NB4 (cell line): ENCODE measurements around the gene ANP32B.

Experiments used
- DNase-seq: peaks from one replicate; pipeline ENCODE4 v3.0.0; 2010; ENCODE audit warnings: low read depth
- H3K4me3 ChIP-seq: one replicate; pipeline ENCODE4 v1.5.1; 2011; ENCODE audit warnings: mild to moderate bottlenecking, low read depth, low read length, moderate library complexity
- MYC ChIP-seq: IDR thresholded peaks from 2 replicates; pipeline ENCODE4 v1.6.1; 2011; ENCODE audit warnings: low read depth, low read length
- POLR2A ChIP-seq: IDR thresholded peaks from 2 replicates; pipeline ENCODE4 v1.6.1; 2011; ENCODE audit warnings: mild to moderate bottlenecking; ENCODE audit not compliant: insufficient read length; ENCODE audit errors: extremely low read depth
- TF ChIP-seq, protein P1 (sequence below): IDR thresholded peaks from 2 replicates; pipeline ENCODE4 v1.6.1; 2011; ENCODE audit warnings: low read depth, low read length
- TF ChIP-seq, protein P2 (sequence below): IDR thresholded peaks from one replicate; pipeline ENCODE4 v1.5.1; 2012; ENCODE audit warnings: low read depth, low read length

ANP32B gene

DNA sequence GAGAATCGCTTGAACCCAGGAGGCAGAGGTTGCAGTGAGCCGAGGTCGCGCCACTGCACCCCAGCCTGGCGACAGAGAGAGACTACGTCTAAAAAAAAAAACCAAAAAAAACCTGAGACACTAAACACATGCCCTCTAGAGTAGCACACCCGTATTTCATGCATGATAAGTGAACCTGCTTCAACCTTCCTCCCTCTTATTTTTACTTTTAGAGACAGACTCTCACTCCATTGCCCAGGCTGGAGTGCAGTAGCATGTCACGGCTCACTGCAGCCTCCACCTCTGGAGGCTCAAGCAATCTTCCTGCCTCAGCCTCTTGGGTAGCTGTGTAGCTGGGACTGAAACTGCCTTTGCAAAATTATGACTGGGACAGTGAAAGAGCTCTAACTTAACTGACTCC is 55.8 kb downstream of the ANP32B start:
- H3K4me3 ChIP-seq: no peak overlapping the region
- TF ChIP-seq MYC (no peak), POLR2A (no peak)
- no peak for DNase-seq

DNA sequence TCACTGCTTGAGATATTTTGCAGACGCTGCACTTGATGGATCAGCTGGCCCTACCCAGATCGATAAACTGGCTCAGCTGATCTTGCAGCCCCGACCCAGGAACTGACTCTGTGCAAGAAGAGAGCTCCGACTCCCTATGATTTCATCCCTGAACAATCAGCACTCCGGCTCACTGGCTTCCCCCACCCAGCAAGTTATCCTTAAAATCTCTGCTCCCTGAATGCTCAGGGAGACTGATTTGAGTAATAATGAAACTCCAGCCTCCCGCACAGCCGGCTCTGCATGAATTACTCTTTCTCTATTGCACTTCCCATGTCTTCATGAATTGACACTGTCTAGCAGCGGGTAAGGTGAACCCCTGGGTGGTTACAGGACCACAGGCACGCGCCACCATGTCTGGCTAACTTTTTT is 56.5 kb downstream of the ANP32B start:
- no peak overlapping the region for H3K4me3 ChIP-seq
- DNase-seq: no peak
- TF ChIP-seq, protein P1, sequence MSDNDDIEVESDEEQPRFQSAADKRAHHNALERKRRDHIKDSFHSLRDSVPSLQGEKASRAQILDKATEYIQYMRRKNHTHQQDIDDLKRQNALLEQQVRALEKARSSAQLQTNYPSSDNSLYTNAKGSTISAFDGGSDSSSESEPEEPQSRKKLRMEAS: no peak
- TF ChIP-seq, protein P2, sequence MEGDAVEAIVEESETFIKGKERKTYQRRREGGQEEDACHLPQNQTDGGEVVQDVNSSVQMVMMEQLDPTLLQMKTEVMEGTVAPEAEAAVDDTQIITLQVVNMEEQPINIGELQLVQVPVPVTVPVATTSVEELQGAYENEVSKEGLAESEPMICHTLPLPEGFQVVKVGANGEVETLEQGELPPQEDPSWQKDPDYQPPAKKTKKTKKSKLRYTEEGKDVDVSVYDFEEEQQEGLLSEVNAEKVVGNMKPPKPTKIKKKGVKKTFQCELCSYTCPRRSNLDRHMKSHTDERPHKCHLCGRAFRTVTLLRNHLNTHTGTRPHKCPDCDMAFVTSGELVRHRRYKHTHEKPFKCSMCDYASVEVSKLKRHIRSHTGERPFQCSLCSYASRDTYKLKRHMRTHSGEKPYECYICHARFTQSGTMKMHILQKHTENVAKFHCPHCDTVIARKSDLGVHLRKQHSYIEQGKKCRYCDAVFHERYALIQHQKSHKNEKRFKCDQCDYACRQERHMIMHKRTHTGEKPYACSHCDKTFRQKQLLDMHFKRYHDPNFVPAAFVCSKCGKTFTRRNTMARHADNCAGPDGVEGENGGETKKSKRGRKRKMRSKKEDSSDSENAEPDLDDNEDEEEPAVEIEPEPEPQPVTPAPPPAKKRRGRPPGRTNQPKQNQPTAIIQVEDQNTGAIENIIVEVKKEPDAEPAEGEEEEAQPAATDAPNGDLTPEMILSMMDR: no peak
- no peak for TF ChIP-seq MYC
- no peak for TF ChIP-seq POLR2A

DNA sequence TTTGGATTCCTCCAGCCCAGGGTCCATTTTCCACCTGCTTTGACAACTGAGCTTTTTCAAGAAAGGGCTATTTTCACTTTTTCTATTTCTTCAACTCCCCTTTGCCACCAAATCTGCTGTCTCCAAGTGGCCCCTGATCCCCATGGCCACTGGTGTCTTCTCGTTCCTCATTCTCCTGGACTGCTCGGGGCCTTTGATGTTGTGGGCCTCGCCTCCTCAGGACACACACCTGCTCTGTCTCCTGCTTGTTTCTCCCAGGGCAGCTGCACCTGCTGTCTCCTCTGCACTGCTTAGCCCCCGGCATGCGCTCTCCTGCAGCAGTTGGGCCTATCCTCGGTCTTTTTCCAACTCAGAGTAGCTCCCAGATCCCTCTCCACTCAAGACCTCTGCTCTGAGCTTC is 57.1 kb downstream of the ANP32B start:
- TF ChIP-seq, protein P1: no peak
- TF ChIP-seq POLR2A (no peak), MYC (no peak)
- TF ChIP-seq, protein P2: no peak
- no peak overlapping the region for H3K4me3 ChIP-seq

DNA sequence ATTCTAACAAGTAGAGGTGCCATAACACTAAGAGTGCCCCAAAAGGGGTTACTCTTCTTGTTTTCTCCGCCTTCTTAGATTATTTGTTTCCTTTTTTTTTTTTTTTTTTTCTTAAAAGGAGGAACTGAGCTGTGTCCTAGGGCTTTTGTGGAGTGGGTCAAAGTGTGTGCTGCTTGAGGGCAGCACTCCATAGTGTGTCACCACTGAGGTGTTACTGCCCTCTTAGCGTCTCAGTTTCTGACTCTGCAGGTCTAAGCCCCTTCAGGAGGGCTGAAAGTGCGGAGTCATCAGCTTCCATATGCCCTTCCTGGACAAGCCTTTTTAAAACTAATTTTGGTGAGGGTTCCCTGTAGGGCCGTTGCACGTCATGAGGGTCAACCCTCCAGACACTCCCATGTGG is 60.8 kb downstream of the ANP32B start:
- no peak for TF ChIP-seq POLR2A
- no peak for TF ChIP-seq MYC
- TF ChIP-seq, protein P2: no peak
- TF ChIP-seq, protein P1: no peak
- DNase-seq: peak; percentile 28

More for the DNA sequence above, 57.1 kb downstream of the ANP32B start:
- DNase-seq: no peak

DNA sequence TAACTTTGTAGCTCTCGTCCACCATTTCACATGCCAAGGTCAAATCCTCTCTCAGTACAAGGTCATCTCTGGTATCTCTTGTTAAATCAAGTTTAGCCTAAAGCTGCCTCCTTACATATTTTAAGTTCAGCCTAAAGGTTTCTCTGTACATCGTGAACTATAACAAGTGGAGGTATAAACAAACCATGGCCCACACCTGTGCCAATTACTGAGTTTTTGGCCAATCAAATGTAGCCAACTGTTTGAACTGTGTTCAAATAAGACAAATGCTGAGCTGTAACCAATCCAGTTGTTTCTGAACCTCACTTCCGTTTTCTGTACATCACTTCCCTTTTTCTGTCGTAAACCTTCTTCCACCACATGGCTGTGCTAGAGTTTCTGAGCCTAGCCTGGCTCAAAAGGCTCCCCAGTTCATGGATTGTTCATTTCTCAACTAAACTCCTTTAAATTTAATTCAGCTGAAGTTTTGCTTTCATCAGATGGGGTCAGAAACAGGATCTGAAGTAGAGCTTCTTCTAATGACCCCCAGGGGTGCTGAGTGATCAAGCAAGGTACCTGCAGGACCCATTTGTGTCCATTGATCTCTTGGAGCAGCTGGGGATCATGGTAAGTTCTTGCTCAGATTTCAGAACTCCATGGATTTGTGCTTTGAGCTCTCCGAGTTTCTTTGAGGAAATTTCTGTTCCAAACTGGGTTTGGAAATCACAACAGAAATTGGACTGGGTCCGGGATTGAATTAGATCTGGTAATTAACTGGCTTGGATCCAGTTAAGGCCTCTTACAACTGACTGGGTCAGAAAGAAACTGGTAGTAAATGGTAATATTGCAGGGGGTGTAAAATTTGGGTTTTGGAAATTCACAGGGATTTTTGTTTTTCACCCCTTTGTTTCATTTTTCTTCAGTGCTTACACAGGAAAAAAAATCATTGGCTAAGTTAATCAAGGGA is 62.4 kb downstream of the ANP32B start:
- TF ChIP-seq, protein P1: peak; percentile 91
- TF ChIP-seq MYC: peak; percentile 95
- TF ChIP-seq POLR2A: peak; percentile 71
- TF ChIP-seq, protein P2: no peak
- H3K4me3 ChIP-seq: peak overlapping the region; percentile 91
- DNase-seq: peak; percentile 92

More for the DNA sequence above, 60.8 kb downstream of the ANP32B start:
- no peak overlapping the region for H3K4me3 ChIP-seq

DNA sequence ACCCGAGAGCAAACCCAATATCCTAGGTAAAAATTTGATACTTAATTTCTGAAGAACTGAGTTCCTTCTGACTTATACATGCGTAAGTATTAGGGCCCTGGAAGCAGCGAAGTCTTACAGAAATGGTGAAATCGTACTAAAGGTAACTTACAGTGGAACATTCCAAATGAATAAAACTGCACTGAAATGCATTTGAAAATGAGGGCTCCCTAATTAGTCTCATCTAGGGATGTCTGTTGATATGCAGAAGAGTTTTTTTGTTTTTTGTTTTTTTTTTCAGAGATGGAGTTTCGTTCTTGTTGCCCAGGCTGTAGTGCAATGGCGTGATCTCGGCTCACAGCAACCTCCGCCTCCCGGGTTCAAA is 63.0 kb downstream of the ANP32B start:
- TF ChIP-seq, protein P1: no peak
- TF ChIP-seq, protein P2: no peak
- no peak for TF ChIP-seq POLR2A
- TF ChIP-seq MYC: no peak
- peak overlapping the region; percentile 91 for H3K4me3 ChIP-seq
- DNase-seq: no peak
